ENCODE measurements around the gene NLRC4.
"Not testable (repeated sequence)": the region's sequence is repeated elsewhere in the genome, so short reads cannot be mapped to it uniquely, and the experiment has no call there.

NLRC4 gene

DNA sequence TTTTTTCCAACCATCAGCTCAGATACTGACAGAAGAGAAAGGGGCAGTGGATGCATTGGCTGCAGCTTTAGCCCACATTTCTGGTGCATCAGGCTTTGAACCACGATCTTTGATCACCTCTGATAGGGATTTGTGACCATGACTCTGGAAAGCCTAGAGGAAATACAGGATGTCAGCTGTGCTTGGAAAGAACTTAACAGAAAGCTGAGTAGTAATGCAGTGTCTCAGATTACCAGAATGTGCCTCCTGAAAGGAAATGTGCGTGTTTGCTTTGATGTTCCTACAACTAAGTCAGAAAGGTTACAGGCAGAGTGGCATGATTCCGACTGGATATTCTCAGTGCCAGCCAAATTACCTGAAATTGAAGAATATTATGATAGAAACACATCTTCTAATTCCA is 61.3 kb downstream of the NLRC4 start:
- H3K36me3 ChIP-seq (ENCODE audit: control insufficient read depth, insufficient read depth, low read length); H4K5ac ChIP-seq (ENCODE audit: low read length); H3K9ac ChIP-seq (ENCODE audit: low read length); H3K4me3 ChIP-seq (ENCODE audit: low read length); H3K27me3 ChIP-seq (ENCODE audit: insufficient read depth, low read length, poor library complexity); H2BK120ac ChIP-seq (ENCODE audit: low read depth, low read length); DNase-seq; H3K79me1 ChIP-seq (ENCODE audit: low read length); H3K79me2 ChIP-seq (ENCODE audit: control insufficient read depth, insufficient read depth, low read length); H2BK5ac ChIP-seq (ENCODE audit: low read length); H3K18ac ChIP-seq (ENCODE audit: low read length); H3K23ac ChIP-seq (ENCODE audit: low read length); H2AK5ac ChIP-seq (ENCODE audit: low read length); H3K4ac ChIP-seq (ENCODE audit: low read depth, low read length); H2BK15ac ChIP-seq (replicated peaks; ENCODE audit: low read depth); H3K27ac ChIP-seq (ENCODE audit: low read depth, low read length); H3K4me1 ChIP-seq (ENCODE audit: control insufficient read depth, low read depth, low read length); H3K56ac ChIP-seq (ENCODE audit: low read length); H3K4me2 ChIP-seq (ENCODE audit: low read length); H4K8ac ChIP-seq (ENCODE audit: low read depth, low read length): not testable (repeated sequence)
- no CpG with 5 or more reads among the region's 3 CpGs for WGBS (ENCODE audit: extremely low coverage, insufficient coverage, low lambda C conversion rate)

DNA sequence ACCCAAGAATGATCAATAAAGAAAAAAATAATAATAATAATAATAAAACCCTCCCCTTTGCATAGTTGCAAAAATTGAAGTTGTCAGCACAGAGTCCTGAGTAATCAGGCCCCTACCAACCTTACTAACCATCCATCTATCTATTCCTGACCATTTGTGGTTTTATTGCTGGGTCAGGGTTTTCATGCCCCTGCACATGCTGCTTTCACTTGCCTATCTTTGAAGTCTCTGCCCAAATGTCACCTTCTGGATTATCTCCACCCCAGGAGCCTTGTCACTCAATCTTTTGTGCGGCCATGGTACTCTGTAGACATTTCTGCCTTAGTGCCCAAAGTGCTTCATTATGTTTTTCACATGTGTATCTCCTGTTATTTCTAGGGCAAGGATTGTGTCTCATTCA is 63.9 kb downstream of the NLRC4 start:
- Histone ChIP-seq H3K79me1 (ENCODE audit: low read length) (no peaks in the 10 kb centered on the region), H2BK5ac (ENCODE audit: low read length) (no peak overlapping the region), H4K8ac (ENCODE audit: low read depth, low read length) (no peak overlapping the region), H3K79me2 (ENCODE audit: control insufficient read depth, insufficient read depth, low read length) (no peaks in the 10 kb centered on the region), H3K9ac (ENCODE audit: low read length) (no peak overlapping the region), H3K4me1 (ENCODE audit: control insufficient read depth, low read depth, low read length) (no peaks in the 10 kb centered on the region), H3K4ac (ENCODE audit: low read depth, low read length) (no peak overlapping the region), H3K27me3 (ENCODE audit: insufficient read depth, low read length, poor library complexity) (no peaks in the 10 kb centered on the region), H3K27ac (ENCODE audit: low read depth, low read length) (no peak overlapping the region), H2AK5ac (ENCODE audit: low read length) (no peak overlapping the region), H3K23ac (ENCODE audit: low read length) (no peak overlapping the region), H4K5ac (ENCODE audit: low read length) (no peak overlapping the region), H3K18ac (ENCODE audit: low read length) (no peak overlapping the region), H3K56ac (ENCODE audit: low read length) (no peak overlapping the region), H3K4me3 (ENCODE audit: low read length) (no peak overlapping the region), H3K36me3 (ENCODE audit: control insufficient read depth, insufficient read depth, low read length) (no peaks in the 10 kb centered on the region), H3K4me2 (ENCODE audit: low read length) (no peak overlapping the region), H2BK15ac (replicated peaks; ENCODE audit: low read depth) (no peak overlapping the region), H2BK120ac (ENCODE audit: low read depth, low read length) (no peak overlapping the region)
- no peak for DNase-seq
- WGBS (ENCODE audit: extremely low coverage, insufficient coverage, low lambda C conversion rate): no CpG with 5 or more reads among the region's 1 CpG

DNA sequence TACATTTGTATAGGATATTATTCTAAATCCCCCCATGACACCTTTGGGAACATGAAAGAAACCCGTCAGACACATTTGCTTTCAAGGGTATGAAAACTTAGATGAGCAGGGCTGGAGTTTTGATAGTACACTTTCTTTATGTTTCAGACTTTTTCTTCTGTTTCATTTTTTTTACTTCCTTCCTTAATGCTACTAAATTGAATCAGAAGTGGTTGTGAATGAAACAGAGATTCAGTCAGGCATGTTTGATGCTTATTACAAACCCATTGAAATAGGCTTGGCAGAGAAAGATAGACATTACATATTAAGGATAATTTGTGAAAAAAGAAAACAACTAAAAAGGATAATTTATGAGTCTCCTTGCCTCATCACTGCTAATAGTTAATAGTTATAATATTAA is 72.3 kb downstream of the NLRC4 start:
- WGBS (ENCODE audit: extremely low coverage, insufficient coverage, low lambda C conversion rate): no CpG with 5 or more reads among the region's 1 CpG
- H3K36me3 ChIP-seq (ENCODE audit: control insufficient read depth, insufficient read depth, low read length): no peaks in the 10 kb centered on the region

DNA sequence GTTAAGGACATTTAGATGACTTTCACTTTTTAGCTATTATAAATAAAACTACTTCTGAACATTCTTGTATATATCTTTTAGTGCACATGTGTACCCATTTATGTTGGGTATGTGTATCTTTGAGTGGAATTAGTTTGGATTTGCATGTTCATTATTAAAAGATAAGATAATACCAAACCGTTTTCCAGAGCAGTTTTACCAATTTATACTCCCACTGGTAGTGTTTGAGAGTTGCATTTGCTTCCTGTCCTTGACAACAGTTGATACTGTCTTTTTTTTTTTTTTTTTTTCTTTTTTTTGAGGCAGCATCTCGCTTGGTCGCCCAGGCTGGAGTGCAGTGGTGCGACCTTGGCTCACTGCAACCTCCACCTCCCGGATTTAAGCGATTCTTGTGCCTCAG is 75.7 kb downstream of the NLRC4 start:
- no peak overlapping the region for H3K27ac ChIP-seq (ENCODE audit: low read depth, low read length)
- no peak overlapping the region for H3K23ac ChIP-seq (ENCODE audit: low read length)
- H3K4ac ChIP-seq (ENCODE audit: low read depth, low read length): no peak overlapping the region
- H2BK120ac ChIP-seq (ENCODE audit: low read depth, low read length): no peak overlapping the region
- no peak overlapping the region for H2AK5ac ChIP-seq (ENCODE audit: low read length)
- no peak overlapping the region for H2BK15ac ChIP-seq (replicated peaks; ENCODE audit: low read depth)
- H3K27me3 ChIP-seq (ENCODE audit: insufficient read depth, low read length, poor library complexity): no peaks in the 10 kb centered on the region
- no peaks in the 10 kb centered on the region for H3K4me1 ChIP-seq (ENCODE audit: control insufficient read depth, low read depth, low read length)
- H3K56ac ChIP-seq (ENCODE audit: low read length): no peak overlapping the region
- H3K79me1 ChIP-seq (ENCODE audit: low read length): no peaks in the 10 kb centered on the region
- no peak overlapping the region for H3K4me2 ChIP-seq (ENCODE audit: low read length)
- H3K4me3 ChIP-seq (ENCODE audit: low read length): no peak overlapping the region
- no peak overlapping the region for H3K18ac ChIP-seq (ENCODE audit: low read length)
- no peak overlapping the region for H4K8ac ChIP-seq (ENCODE audit: low read depth, low read length)
- H3K36me3 ChIP-seq (ENCODE audit: control insufficient read depth, insufficient read depth, low read length): no peaks in the 10 kb centered on the region
- no peak overlapping the region for H3K9ac ChIP-seq (ENCODE audit: low read length)
- no peaks in the 10 kb centered on the region for H3K79me2 ChIP-seq (ENCODE audit: control insufficient read depth, insufficient read depth, low read length)
- DNase-seq: no peak
- no CpG with 5 or more reads among the region's 6 CpGs for WGBS (ENCODE audit: extremely low coverage, insufficient coverage, low lambda C conversion rate)
- H2BK5ac ChIP-seq (ENCODE audit: low read length): no peak overlapping the region
- no peak overlapping the region for H4K5ac ChIP-seq (ENCODE audit: low read length)

More for the DNA sequence above, 72.3 kb downstream of the NLRC4 start:
- Histone ChIP-seq H3K27me3 (ENCODE audit: insufficient read depth, low read length, poor library complexity) (no peaks in the 10 kb centered on the region), H3K9ac (ENCODE audit: low read length) (no peak overlapping the region), H4K5ac (ENCODE audit: low read length) (no peak overlapping the region), H2AK5ac (ENCODE audit: low read length) (no peak overlapping the region), H3K18ac (ENCODE audit: low read length) (no peak overlapping the region), H2BK15ac (replicated peaks; ENCODE audit: low read depth) (no peak overlapping the region), H3K56ac (ENCODE audit: low read length) (no peak overlapping the region), H2BK120ac (ENCODE audit: low read depth, low read length) (no peak overlapping the region), H3K4me2 (ENCODE audit: low read length) (no peak overlapping the region), H3K23ac (ENCODE audit: low read length) (no peak overlapping the region), H4K8ac (ENCODE audit: low read depth, low read length) (no peak overlapping the region), H3K79me1 (ENCODE audit: low read length) (no peaks in the 10 kb centered on the region), H3K79me2 (ENCODE audit: control insufficient read depth, insufficient read depth, low read length) (no peaks in the 10 kb centered on the region), H3K27ac (ENCODE audit: low read depth, low read length) (no peak overlapping the region), H3K4me1 (ENCODE audit: control insufficient read depth, low read depth, low read length) (no peaks in the 10 kb centered on the region), H3K4me3 (ENCODE audit: low read length) (no peak overlapping the region), H2BK5ac (ENCODE audit: low read length) (no peak overlapping the region), H3K4ac (ENCODE audit: low read depth, low read length) (no peak overlapping the region)
- DNase-seq: no peak

DNA sequence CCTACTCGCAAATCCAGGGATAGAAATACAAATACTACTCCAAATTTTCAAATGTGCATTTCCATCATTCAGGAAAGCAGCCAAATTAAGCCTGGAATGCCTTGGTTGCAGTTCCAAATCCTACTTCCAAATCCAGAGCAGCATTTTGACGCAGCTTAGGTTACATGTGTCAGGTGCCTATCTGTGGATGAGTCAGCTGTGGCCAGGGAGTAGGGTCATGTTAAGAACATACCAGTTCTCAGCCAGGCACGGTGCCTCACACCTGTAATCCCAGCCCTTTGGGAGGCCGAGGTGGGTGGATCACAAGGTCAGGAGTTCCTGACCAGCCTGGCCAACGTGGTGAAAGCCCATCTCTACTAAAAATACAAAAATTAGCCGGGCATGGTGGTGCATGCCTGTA is 82.0 kb downstream of the NLRC4 start:
- Histone ChIP-seq H3K23ac (ENCODE audit: low read length) (no peak overlapping the region), H2BK15ac (replicated peaks; ENCODE audit: low read depth) (no peak overlapping the region), H3K56ac (ENCODE audit: low read length) (no peak overlapping the region), H3K4me3 (ENCODE audit: low read length) (no peak overlapping the region), H2AK5ac (ENCODE audit: low read length) (no peak overlapping the region), H3K27ac (ENCODE audit: low read depth, low read length) (no peak overlapping the region), H3K27me3 (ENCODE audit: insufficient read depth, low read length, poor library complexity) (no peaks in the 10 kb centered on the region), H4K5ac (ENCODE audit: low read length) (no peak overlapping the region), H3K4me2 (ENCODE audit: low read length) (no peak overlapping the region), H2BK5ac (ENCODE audit: low read length) (no peak overlapping the region), H3K18ac (ENCODE audit: low read length) (no peak overlapping the region), H3K9ac (ENCODE audit: low read length) (no peak overlapping the region), H2BK120ac (ENCODE audit: low read depth, low read length) (no peak overlapping the region), H3K36me3 (ENCODE audit: control insufficient read depth, insufficient read depth, low read length) (no peaks in the 10 kb centered on the region), H3K4me1 (ENCODE audit: control insufficient read depth, low read depth, low read length) (no peaks in the 10 kb centered on the region), H4K8ac (ENCODE audit: low read depth, low read length) (no peak overlapping the region), H3K4ac (ENCODE audit: low read depth, low read length) (no peak overlapping the region), H3K79me2 (ENCODE audit: control insufficient read depth, insufficient read depth, low read length) (no peaks in the 10 kb centered on the region), H3K79me1 (ENCODE audit: low read length) (no peaks in the 10 kb centered on the region)
- WGBS (ENCODE audit: extremely low coverage, insufficient coverage, low lambda C conversion rate): no CpG with 5 or more reads among the region's 6 CpGs
- DNase-seq: no peak
